Measurements from ENCODE around the gene CCDC174. TPM values are rescaled to one million over a fixed set of nuclear protein-coding genes. Genes with fewer than 3 reads are reported as not detected.

Gene CCDC174
- total and polyA plus RNA-seq, 2 of the 4 experiments (the other 2 are of a cell fraction), result 5.9 to 9.6 TPM

GRCh38 chr3:14633819-14634424 is 17.6 kb upstream of the CCDC174 start:
- Histone ChIP-seq H2AK5ac (ENCODE audit: low read depth, low read length) (no peak overlapping the region), H3K14ac (replicated peaks; ENCODE audit: low read depth, low read length) (no peak overlapping the region), H3K4me3 (ENCODE audit: insufficient read depth, low read depth, low read length) (no peak overlapping the region), H2BK20ac (ENCODE audit: low read depth, low read length) (no peak overlapping the region), H2AK9ac (replicated peaks; ENCODE audit: low read depth, low read length, poor library complexity) (no peak overlapping the region), H2BK15ac (ENCODE audit: low read depth, low read length) (no peak overlapping the region), H3K36me3 (ENCODE audit: control insufficient read depth, insufficient read depth, low read length) (no peaks in the 10 kb centered on the region), H4K5ac (ENCODE audit: low read depth, low read length) (no peak overlapping the region), H3K23ac (ENCODE audit: low read depth, low read length) (no peak overlapping the region), H3K27me3 (ENCODE audit: control insufficient read depth, insufficient read depth, low read length) (no peaks in the 10 kb centered on the region; the same call in 1 of the 2 replicates), H3K56ac (ENCODE audit: extremely low read depth, insufficient read depth, low read length) (no peak overlapping the region), H2AFZ (replicated peaks; ENCODE audit: low read length, poor library complexity) (no peak overlapping the region), H3K9ac (ENCODE audit: low read depth, low read length) (no peak overlapping the region), H4K8ac (ENCODE audit: low read depth in 2 of 2, low read length in 2 of 2) (no peak overlapping the region), H3K9me3 (ENCODE audit: control insufficient read depth, insufficient read depth, low read length) (no peaks in the 10 kb centered on the region), H4K91ac (ENCODE audit: insufficient read depth, low read depth, low read length) (no peak overlapping the region), H3K9me1 (ENCODE audit: insufficient read depth, low read length) (no peaks in the 10 kb centered on the region; the same call in 1 of the 2 replicates), H3K79me1 (ENCODE audit: low read depth in 1 of 2, low read length in 2 of 2) (no peaks in the 10 kb centered on the region), H3K4me2 (ENCODE audit: low read depth, low read length) (no peak overlapping the region), H3K4ac (ENCODE audit: low read depth, low read length) (no peak overlapping the region), H3K27ac (ENCODE audit: insufficient read depth, low read length) (no peak overlapping the region), H4K20me1 (ENCODE audit: insufficient read depth, low read length) (no peaks in the 10 kb centered on the region), H2BK5ac (ENCODE audit: low read depth, low read length, poor library complexity, severe bottlenecking) (no peak overlapping the region), H2BK120ac (ENCODE audit: low read depth, low read length) (no peak overlapping the region), H3K4me1 (ENCODE audit: control insufficient read depth, insufficient read depth, low read length) (no peaks in the 10 kb centered on the region), H3K18ac (ENCODE audit: low read depth, low read length) (no peak overlapping the region)
- no CpG with 5 or more reads among the region's 8 CpGs for WGBS, 2 experiments (ENCODE audit: extremely low coverage in 2 of 2, insufficient read length in 1 of 2)
- BruUV-seq (replicated peaks), result no TSS peak
- DNase-seq, result peak; percentile 49
- dilution Hi-C loops (cut with HindIII; ENCODE audit: low sequenced_read_pairs, unreplicated experiment), result no loop called here
- TF ChIP-seq USF2 (IDR thresholded peaks at IDR 0.05; ENCODE audit: low read depth, low read length), result no peak
- TF ChIP-seq RAD21 (IDR thresholded peaks at IDR 0.05; ENCODE audit: low read length), result peak; percentile 42
- no peak for TF ChIP-seq CHD1 (IDR thresholded peaks at IDR 0.05; ENCODE audit: low read depth, low read length)
- TF ChIP-seq POLR2A (IDR thresholded peaks at IDR 0.05; ENCODE audit: low read depth, low read length), result no peak
- TF ChIP-seq, protein P1, sequence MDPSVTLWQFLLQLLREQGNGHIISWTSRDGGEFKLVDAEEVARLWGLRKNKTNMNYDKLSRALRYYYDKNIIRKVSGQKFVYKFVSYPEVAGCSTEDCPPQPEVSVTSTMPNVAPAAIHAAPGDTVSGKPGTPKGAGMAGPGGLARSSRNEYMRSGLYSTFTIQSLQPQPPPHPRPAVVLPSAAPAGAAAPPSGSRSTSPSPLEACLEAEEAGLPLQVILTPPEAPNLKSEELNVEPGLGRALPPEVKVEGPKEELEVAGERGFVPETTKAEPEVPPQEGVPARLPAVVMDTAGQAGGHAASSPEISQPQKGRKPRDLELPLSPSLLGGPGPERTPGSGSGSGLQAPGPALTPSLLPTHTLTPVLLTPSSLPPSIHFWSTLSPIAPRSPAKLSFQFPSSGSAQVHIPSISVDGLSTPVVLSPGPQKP (IDR thresholded peaks at IDR 0.05; ENCODE audit: borderline replicate concordance, low read depth, low read length), result no peak
- TF ChIP-seq NFE2L2 (IDR thresholded peaks at IDR 0.05; ENCODE audit: low read depth, low read length), result no peak
- TF ChIP-seq MXI1 (IDR thresholded peaks at IDR 0.05; ENCODE audit: borderline replicate concordance, low read depth, low read length), result no peak
- no peak for TF ChIP-seq RCOR1 (IDR thresholded peaks at IDR 0.05; ENCODE audit: insufficient replicate concordance, low read length)
- TF ChIP-seq, protein P2, sequence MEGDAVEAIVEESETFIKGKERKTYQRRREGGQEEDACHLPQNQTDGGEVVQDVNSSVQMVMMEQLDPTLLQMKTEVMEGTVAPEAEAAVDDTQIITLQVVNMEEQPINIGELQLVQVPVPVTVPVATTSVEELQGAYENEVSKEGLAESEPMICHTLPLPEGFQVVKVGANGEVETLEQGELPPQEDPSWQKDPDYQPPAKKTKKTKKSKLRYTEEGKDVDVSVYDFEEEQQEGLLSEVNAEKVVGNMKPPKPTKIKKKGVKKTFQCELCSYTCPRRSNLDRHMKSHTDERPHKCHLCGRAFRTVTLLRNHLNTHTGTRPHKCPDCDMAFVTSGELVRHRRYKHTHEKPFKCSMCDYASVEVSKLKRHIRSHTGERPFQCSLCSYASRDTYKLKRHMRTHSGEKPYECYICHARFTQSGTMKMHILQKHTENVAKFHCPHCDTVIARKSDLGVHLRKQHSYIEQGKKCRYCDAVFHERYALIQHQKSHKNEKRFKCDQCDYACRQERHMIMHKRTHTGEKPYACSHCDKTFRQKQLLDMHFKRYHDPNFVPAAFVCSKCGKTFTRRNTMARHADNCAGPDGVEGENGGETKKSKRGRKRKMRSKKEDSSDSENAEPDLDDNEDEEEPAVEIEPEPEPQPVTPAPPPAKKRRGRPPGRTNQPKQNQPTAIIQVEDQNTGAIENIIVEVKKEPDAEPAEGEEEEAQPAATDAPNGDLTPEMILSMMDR (conservative IDR thresholded peaks at IDR 0.05; ENCODE audit: low read depth, low read length), result peak; percentile 45
- no peak for TF ChIP-seq MAFK (IDR thresholded peaks at IDR 0.05; ENCODE audit: low read depth, low read length)
- TF ChIP-seq RFX5 (IDR thresholded peaks at IDR 0.05; ENCODE audit: low read depth, low read length), result no peak
- TF ChIP-seq MAZ (IDR thresholded peaks at IDR 0.05; ENCODE audit: borderline replicate concordance, low read depth, low read length), result no peak
- TF ChIP-seq SMC3 (IDR thresholded peaks at IDR 0.05; ENCODE audit: low read depth, low read length), result peak; percentile 47
- TF ChIP-seq CEBPB (IDR thresholded peaks at IDR 0.05; ENCODE audit: low read depth, low read length), result 0 out of 2 replicates have a peak, but pooled peaks have one; percentile 36
- TF ChIP-seq FOS (IDR thresholded peaks at IDR 0.05; ENCODE audit: low read depth, low read length), result no peak
- ChIA-PET POLR2A (ENCODE audit: unreplicated experiment) (no interaction called here), CTCF (no interaction called here)
- intact Hi-C loops (cut with micrococcal nuclease), result no loop called here
- ATAC-seq (ENCODE audit: low read depth), result peak; percentile 58; the same call in 1 of the 2 replicates
- in situ Hi-C loops (cut with MboI; ENCODE audit: low sequenced_read_pairs), result no loop called here

All from IMR-90 (cell line).